Hepatocyte (in vitro differentiated cells): ENCODE data around the gene EPC2.

Experiments used
- EZH2 ChIP-seq: fragments of 200-600 bp; sonication (generic); IDR thresholded peaks from 2 replicates; pipeline ENCODE4 v1.6.1; 2016; ENCODE audit warnings: antibody characterized with exemption, mild to moderate bottlenecking, borderline replicate concordance
- TF ChIP-seq, protein P1 (sequence below): fragments of 200-600 bp; sonication (generic); IDR thresholded peaks from 2 replicates; pipeline ENCODE4 v1.5.1; 2016; ENCODE audit warnings: antibody characterized with exemption, mild to moderate bottlenecking; ENCODE audit not compliant: poor library complexity

DNA sequence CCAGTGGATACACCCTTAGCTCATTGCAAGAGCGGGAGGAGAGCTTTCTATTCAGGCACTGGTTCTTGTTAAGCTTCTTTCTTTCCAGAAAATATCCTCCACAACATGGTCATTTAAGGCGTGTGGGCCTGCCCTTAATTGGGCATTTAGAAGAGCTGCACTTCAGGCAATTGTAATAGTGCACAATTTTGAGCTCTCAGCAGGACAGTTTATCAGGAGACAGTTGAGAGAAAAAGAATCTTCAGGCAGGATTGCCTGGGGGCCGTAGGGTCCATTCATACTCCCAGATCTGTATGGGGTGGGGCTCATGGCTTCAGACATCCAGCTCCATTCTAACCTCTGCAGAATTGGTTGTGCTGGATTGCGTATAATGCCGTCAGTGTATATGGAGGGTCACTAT is 6.0 kb upstream of the EPC2 start:
- TF ChIP-seq, protein P1, sequence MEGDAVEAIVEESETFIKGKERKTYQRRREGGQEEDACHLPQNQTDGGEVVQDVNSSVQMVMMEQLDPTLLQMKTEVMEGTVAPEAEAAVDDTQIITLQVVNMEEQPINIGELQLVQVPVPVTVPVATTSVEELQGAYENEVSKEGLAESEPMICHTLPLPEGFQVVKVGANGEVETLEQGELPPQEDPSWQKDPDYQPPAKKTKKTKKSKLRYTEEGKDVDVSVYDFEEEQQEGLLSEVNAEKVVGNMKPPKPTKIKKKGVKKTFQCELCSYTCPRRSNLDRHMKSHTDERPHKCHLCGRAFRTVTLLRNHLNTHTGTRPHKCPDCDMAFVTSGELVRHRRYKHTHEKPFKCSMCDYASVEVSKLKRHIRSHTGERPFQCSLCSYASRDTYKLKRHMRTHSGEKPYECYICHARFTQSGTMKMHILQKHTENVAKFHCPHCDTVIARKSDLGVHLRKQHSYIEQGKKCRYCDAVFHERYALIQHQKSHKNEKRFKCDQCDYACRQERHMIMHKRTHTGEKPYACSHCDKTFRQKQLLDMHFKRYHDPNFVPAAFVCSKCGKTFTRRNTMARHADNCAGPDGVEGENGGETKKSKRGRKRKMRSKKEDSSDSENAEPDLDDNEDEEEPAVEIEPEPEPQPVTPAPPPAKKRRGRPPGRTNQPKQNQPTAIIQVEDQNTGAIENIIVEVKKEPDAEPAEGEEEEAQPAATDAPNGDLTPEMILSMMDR: no peak
- TF ChIP-seq EZH2: no peak
